Measurements from ENCODE around the gene EFNA1. TPM values are rescaled to one million over a fixed set of nuclear protein-coding genes. Genes with fewer than 3 reads are reported as not detected.
A peak's percentile ranks its signal among the peaks of the same experiment; 100 is the strongest.

Gene EFNA1
- total and polyA plus RNA-seq, 7 donors, result 15.5 to 112 (median 22.5) TPM

DNA sequence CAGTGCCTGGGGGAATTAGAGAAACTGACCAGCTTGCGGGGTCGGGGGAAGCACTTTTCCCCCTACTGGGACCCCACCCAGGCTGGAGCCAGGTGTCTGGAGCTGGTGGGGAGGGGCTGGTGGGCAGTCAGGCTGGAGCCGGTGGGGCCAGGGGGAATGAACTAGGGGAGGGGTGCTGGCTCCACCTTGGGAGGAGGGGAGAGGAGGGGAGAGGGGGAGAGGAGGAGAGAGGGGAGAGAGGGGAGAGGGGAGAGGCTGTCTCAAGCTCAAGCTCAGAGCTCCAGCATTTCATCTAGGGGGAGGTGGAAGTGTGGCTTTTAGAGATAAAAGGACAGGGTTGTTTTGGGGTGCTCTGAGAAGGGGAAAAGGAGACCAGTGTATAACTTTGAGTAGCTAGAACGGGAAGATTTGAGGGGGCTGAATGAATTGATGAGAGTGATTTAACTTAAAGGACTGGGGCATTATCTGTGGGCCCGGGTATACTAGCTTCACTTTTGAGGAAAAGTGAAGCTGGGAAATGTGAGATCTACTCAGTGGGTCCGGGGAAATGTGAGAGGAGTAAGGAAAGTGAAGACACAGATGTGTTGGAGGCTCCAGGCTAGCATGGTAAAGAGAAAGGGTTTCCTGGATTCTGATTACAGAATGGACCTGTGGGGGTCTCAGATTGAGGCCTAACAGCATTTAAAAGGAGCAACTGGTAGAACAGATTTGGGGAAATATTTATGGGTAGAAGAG, 2.8 kb downstream of the EFNA1 start:
- WGBS, 2 donors, result 14 to 22% methylated on average over 6 of the region's 6 CpGs
- TF ChIP-seq, protein P1, sequence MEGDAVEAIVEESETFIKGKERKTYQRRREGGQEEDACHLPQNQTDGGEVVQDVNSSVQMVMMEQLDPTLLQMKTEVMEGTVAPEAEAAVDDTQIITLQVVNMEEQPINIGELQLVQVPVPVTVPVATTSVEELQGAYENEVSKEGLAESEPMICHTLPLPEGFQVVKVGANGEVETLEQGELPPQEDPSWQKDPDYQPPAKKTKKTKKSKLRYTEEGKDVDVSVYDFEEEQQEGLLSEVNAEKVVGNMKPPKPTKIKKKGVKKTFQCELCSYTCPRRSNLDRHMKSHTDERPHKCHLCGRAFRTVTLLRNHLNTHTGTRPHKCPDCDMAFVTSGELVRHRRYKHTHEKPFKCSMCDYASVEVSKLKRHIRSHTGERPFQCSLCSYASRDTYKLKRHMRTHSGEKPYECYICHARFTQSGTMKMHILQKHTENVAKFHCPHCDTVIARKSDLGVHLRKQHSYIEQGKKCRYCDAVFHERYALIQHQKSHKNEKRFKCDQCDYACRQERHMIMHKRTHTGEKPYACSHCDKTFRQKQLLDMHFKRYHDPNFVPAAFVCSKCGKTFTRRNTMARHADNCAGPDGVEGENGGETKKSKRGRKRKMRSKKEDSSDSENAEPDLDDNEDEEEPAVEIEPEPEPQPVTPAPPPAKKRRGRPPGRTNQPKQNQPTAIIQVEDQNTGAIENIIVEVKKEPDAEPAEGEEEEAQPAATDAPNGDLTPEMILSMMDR (IDR thresholded peaks at IDR 0.05), result no peak
- TF ChIP-seq EP300 (IDR thresholded peaks at IDR 0.05) (no peak), POLR2AphosphoS5 (IDR thresholded peaks at IDR 0.05) (no peak)
- Histone ChIP-seq H3K36me3 (peaks cover 16 to 35% (median 19%) of the 10 kb centered on the region in 4 donors), H3K4me1 (peaks cover 0 to 73% (median 58%) of the 10 kb centered on the region in 4 donors), H3K27me3 (no peaks in the 10 kb centered on the region), H3K27ac (peak overlapping the region; percentile 87 to 99 (median 98)), H3K4me3 (peak overlapping the region; percentile 62 to 65 (median 64)), H3K9me3 (no peaks in the 10 kb centered on the region)
- intact Hi-C loops (cut with DNase I), result no loop called here
- no peak for DNase-seq

DNA sequence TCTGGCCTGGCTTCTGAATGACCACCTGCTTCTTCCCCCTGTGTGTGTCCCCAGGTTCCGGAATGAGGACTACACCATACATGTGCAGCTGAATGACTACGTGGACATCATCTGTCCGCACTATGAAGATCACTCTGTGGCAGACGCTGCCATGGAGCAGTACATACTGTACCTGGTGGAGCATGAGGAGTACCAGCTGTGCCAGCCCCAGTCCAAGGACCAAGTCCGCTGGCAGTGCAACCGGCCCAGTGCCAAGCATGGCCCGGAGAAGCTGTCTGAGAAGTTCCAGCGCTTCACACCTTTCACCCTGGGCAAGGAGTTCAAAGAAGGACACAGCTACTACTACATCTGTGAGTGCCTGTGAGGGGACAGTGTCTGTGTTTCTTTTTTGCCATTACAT, 3.6 kb downstream of the EFNA1 start:
- Histone ChIP-seq H3K9me3 (no peaks in the 10 kb centered on the region), H3K4me3 (no peak overlapping the region), H3K27ac (peak overlapping the region; percentile 87 to 99 (median 98)), H3K4me1 (peaks cover 0 to 64% (median 52%) of the 10 kb centered on the region in 4 donors), H3K27me3 (no peaks in the 10 kb centered on the region), H3K36me3 (peaks cover 16 to 35% (median 19%) of the 10 kb centered on the region in 4 donors)
- 48 to 81% methylated on average over 8 of the region's 8 CpGs for WGBS, 2 donors
- intact Hi-C loops (cut with DNase I), result no loop called here
- TF ChIP-seq EP300 (IDR thresholded peaks at IDR 0.05), result peak in 2 of 4 donors; percentile 66 to 86
- no peak for TF ChIP-seq POLR2A (IDR thresholded peaks at IDR 0.05)
- TF ChIP-seq POLR2AphosphoS5 (IDR thresholded peaks at IDR 0.05), result peak in 2 of 4 donors; percentile 27 to 71
- TF ChIP-seq, protein P1 (IDR thresholded peaks at IDR 0.05), result no peak
- peak; percentile 70 for DNase-seq

- TF ChIP-seq, protein P1 (IDR thresholded peaks at IDR 0.05), result no peak
- TF ChIP-seq POLR2AphosphoS5 (IDR thresholded peaks at IDR 0.05), result no peak
- TF ChIP-seq EP300 (IDR thresholded peaks at IDR 0.05), result no peak
- TF ChIP-seq POLR2A (IDR thresholded peaks at IDR 0.05), result no peak
- no peak for DNase-seq
- Histone ChIP-seq H3K27me3 (no peaks in the 10 kb centered on the region), H3K4me1 (peaks cover 0 to 62% (median 50%) of the 10 kb centered on the region in 4 donors), H3K36me3 (peaks cover 16 to 35% (median 19%) of the 10 kb centered on the region in 4 donors), H3K9me3 (no peaks in the 10 kb centered on the region), H3K4me3 (no peak overlapping the region), H3K27ac (peak overlapping the region; percentile 87 to 99 (median 98))
- intact Hi-C loops (cut with DNase I), result no loop called here
- WGBS, 2 donors, result 35 to 61% methylated on average over 2 of the region's 2 CpGs
Measured at GRCh38 chr1:155131856-155132255, 4.2 kb downstream of the EFNA1 start.

GRCh38 chr1:155133799-155134281, 6.2 kb downstream of the EFNA1 start:
- intact Hi-C loops (cut with DNase I), result loop anchor here (2.0 kb wide), 1 partner anchor 43 kb away; no protein-coding TSS in a partner anchor
- WGBS, 2 donors, result 31 to 75% methylated on average over 7 of the region's 7 CpGs
- no peak for DNase-seq
- no peak overlapping the region for H3K4me3 ChIP-seq
- H3K9me3 ChIP-seq, result no peaks in the 10 kb centered on the region
- peaks cover 19 to 35% (median 21%) of the 10 kb centered on the region in 4 donors for H3K36me3 ChIP-seq
- TF ChIP-seq, protein P1 (IDR thresholded peaks at IDR 0.05), result no peak
- TF ChIP-seq POLR2AphosphoS5 (IDR thresholded peaks at IDR 0.05) (no peak), POLR2A (IDR thresholded peaks at IDR 0.05) (no peak), EP300 (IDR thresholded peaks at IDR 0.05) (no peak)
- peak overlapping the region; percentile 94 to 99 (median 98) for H3K27ac ChIP-seq
- H3K4me1 ChIP-seq, result peaks cover 0 to 64% (median 46%) of the 10 kb centered on the region in 4 donors
- no peaks in the 10 kb centered on the region for H3K27me3 ChIP-seq

All from sigmoid colon (tissue), 7 donors.